Stimulated activated CD8-positive, alpha-beta memory T cell treated with anti-CD3 and anti-CD28 coated beads, Interleukin-7, amount 100 ng/mL, for 24 hours (primary cell): ENCODE measurements around the gene MPZL1.

Experiments used
- DNase-seq: peaks from one replicate; pipeline ENCODE4 v3.0.0-alpha.2; 2020; ENCODE audit warnings: low read depth

MPZL1 gene

DNA sequence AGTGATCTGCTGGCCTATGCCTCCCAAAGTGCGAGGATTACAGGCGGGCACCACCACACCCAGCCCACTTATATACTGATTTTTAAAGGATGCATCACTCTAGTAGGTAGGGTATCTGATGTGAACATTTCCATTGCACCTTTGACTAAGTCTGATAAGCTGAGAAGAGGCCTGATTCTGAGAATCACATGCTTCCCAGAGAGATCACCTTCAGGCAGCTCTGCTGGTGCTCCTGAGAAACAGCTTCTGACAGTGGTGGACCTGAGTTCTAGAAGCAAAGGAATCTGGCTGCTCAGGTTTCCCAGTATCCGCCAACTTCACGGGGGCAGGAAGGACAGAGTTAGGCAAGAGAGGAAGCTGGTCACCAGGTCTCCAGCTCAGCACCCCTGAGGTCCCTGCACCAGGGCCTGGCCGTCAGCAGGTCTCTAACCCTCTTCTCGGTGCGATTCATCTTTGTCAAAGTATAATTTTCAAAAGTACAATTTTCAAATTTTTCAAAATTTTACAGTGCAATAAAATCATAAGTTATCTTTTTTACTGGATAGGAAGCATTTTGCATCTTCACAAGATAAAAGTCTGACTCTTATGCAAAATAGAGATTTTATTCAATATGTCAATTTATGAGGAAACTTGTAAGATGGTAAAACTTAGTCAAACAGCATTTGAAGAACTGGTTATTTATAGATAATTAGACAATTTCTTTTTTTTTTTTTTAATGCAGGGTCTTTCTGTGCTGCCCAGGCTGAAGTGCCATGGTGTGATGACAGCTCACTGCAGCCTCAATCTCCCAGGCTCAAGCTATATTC is 25.8 kb upstream of the MPZL1 start:
- DNase-seq, result no peak

- no peak for DNase-seq
Measured at GRCh38 chr1:167697667-167698141, 24.1 kb upstream of the MPZL1 start.

DNA sequence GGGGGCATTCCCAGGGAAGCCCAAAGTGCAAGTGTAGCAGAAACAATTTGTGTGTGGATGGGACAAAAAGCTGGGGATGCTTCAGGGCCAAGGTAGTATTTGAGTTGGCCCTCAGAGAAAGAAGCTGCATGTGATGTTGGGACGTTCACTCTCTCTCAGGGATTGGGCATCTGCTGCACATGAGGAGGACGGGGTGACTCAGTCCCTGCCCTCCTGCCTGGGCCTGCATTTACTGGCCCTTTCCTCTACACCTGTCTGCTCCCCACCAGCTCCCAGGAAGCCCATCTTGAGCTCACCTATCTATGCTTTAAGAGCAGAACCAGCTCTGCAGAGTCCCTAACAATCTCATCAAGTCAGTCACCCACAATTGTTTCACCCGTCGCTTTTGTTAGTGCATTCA is 23.5 kb upstream of the MPZL1 start:
- DNase-seq, result no peak

DNA sequence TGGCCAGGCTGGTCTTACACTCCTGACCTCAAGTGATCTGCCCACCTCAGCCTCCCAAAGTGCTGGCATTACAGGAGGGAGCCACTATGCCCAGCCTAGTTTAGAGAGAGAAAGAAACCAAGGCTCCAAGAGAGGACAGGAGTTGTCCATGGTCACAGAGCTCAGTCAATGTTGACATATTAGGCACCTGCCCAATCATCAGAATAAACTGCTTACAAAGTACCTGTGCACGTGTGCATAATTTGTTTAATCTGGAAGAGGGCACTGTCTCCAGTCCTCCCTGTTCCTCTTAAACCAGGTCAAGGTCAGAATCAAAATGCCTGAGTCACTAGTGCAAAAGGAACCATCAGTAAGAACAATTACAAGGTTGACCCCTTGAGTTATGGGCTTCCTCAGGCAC is 20.3 kb upstream of the MPZL1 start:
- DNase-seq, result no peak

GRCh38 chr1:167703557-167703956 is 18.2 kb upstream of the MPZL1 start:
- no peak for DNase-seq

- DNase-seq, result no peak
Measured at GRCh38 chr1:167704715-167705114, 17.1 kb upstream of the MPZL1 start.

- no peak for DNase-seq
Measured at GRCh38 chr1:167705250-167705649, 16.5 kb upstream of the MPZL1 start.

- DNase-seq, result no peak
Measured at GRCh38 chr1:167706363-167706762, 15.4 kb upstream of the MPZL1 start.

DNA sequence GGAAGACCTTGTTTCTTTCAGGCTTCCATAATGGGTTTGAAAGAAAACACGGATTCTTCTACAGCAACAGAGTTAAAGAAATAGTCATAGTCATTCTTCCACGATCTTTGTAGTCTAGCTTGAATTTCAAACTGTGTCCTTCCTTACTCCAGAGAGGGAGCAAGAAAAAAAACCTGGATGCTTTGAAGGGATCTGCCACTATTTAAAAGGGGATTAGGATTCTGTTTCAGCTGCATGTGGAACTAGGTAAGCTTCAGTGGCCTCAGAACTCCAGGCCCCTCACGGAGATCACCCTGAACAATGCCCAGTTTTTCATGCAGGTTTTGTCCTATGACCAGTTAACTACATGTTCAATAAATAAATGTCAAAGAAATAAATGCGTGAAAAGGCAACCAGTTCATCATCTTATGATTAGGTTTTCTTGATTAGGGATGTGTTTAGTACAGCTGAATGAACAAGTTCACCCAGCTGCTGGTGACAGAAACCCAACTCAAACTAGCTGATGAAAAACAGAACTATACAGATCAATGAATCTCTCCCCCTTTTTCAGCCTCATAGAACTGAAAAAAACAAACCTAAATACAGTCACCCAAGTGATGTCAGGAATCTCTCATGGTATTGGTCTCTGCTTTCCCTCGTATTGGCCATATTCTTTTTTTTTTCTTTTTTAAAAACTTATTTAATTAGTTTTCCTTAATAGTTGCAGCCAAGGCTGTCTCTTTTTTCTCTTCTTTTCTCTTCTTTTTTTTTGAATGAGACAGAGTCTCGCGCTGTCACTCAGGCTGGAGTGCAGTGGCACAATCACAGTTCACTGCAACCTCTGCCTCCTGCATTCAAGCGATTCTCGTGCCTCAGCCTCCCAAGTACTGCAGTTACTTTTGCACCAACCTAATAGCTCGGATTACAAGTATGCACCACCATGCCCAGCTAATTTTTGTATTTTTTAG is 14.6 kb upstream of the MPZL1 start:
- DNase-seq, result no peak

DNA sequence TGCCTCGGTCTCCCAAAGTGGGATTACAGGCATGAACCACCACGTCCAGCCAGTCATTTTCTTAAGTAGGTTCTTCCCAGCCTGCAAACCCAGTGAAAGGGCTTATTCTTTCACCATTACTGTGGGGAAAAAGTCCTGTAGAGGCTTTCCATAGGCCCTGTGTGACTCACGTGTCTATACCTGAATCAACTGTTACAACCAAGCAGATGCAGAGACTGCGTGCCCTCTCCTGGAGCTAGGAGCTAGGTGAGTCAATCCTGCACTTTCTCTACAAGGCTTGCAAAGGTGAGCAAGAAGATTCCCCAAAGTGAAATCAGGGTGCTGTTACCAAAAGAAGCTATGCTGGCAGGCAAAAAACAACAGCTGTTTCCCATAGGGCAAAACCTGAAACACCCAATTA is 13.8 kb upstream of the MPZL1 start:
- DNase-seq, result no peak

GRCh38 chr1:167708940-167709389 is 12.8 kb upstream of the MPZL1 start:
- DNase-seq, result no peak

DNA sequence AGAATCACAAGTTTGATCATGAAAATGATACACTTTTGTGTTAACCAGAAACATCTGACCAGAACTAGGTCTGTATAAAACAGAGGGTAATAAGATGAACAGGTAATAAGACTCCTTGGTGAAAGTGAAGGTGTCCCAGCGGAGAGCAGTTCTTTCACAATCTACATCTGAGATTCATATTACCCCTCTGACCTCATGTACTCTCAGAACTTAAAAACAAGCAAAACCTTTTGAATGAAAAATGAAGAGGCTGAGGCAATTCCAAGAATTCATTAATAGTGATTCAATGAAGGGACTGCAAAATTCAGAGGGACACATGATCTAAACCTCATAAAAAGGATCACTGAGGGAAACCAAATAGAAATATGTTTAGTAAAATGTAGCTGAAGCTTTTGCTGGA is 10.9 kb upstream of the MPZL1 start:
- DNase-seq, result no peak

GRCh38 chr1:167711797-167712196 is 10.0 kb upstream of the MPZL1 start:
- no peak for DNase-seq

- no peak for DNase-seq
Measured at GRCh38 chr1:167713330-167714081, 8.3 kb upstream of the MPZL1 start.

DNA sequence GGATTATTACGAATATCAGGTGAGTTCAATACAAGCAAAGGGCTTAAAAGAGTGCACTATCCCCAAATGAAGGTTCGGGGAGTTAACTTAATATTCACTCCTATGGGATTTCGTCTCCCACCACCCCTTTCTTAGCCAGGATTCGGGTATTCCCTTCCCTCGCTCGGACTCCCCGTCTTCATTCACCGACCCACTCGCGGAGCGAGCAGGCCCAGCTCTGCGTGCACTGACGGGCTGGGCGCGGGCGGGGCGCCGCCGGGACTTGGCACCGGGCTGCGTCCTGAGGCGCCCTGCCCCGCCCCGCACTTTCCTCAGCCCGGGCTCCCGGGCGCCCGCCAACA is 7.7 kb upstream of the MPZL1 start:
- DNase-seq, result peak; percentile 52

GRCh38 chr1:167714439-167715156 is 7.2 kb upstream of the MPZL1 start:
- peak; percentile 92 for DNase-seq

- peak; percentile 68 for DNase-seq
Measured at GRCh38 chr1:167715157-167715999, 6.4 kb upstream of the MPZL1 start.

GRCh38 chr1:167716000-167716271 is 5.8 kb upstream of the MPZL1 start:
- no peak for DNase-seq

DNA sequence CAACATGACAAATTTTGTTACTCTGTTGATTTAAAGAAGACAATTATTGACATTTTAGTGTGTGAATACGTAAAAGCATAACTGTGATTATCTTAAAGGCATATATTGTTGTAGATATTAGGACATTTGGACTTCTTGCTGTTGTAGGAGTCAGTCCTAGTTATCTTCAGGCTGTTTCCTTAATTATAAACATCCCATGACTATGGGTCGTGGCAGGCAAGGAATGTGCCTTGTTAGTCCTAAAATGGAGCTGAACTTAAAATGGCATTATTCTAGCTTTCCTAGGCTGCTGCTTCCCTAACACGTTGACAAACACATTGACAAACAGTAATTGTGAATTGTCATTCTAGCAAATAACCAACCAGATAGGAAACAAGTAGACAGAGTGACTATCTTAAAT is 4.4 kb upstream of the MPZL1 start:
- DNase-seq, result no peak

- DNase-seq, result no peak
Measured at GRCh38 chr1:167718914-167719691, 2.7 kb upstream of the MPZL1 start.
